Tibial nerve (tissue), 4 donors: ENCODE results near the gene ASB8. TPM values are rescaled to one million over a fixed set of nuclear protein-coding genes. Genes with fewer than 3 reads are reported as not detected.

Source experiments
- DNase-seq, 2 donors: peaks; one replicate each; pipeline ENCODE4 v3.0.0-alpha.2; 2019; ENCODE audit warnings: low spot score in 2 of 2
- H3K27ac ChIP-seq, 4 donors: fragments of 200-600 bp; sonication (generic) in 3 of 4; one replicate each; pipeline ENCODE4 v1.5.1; 2017 to 2019; ENCODE audit warnings: mild to moderate bottlenecking in 1 of 4
- H3K27me3 ChIP-seq, 2 donors: fragments of 200-600 bp; sonication (generic) in 1 of 2; one replicate each; pipeline versions ENCODE4 v1.5.1 to v1.6.0; 2017 to 2019
- H3K36me3 ChIP-seq, 3 donors: fragments of 200-600 bp; sonication (generic); one replicate each; pipeline ENCODE4 v1.5.1; 2018 to 2019
- H3K4me1 ChIP-seq, 4 donors: fragments of 200-600 bp; sonication (generic) in 3 of 4; one replicate each; pipeline ENCODE4 v1.5.1; 2017 to 2019
- H3K4me3 ChIP-seq, 4 donors: fragments of 200-600 bp; sonication (generic) in 3 of 4; one replicate each; pipeline ENCODE4 v1.5.1; 2017 to 2019; ENCODE audit warnings: mild to moderate bottlenecking in 1 of 4, moderate library complexity in 1 of 4
- H3K9me3 ChIP-seq, 4 donors: fragments of 200-600 bp; sonication (generic) in 3 of 4; one replicate each; pipeline ENCODE4 v1.5.1; 2017 to 2019
- CTCF ChIP-seq, 5 experiments: fragments of 200-600 bp in 3 of 5; fragments of 450-650 bp in 2 of 5; sonication (generic) in 3 of 5; IDR thresholded peaks; one replicate each; pipeline ENCODE4 v1.5.1; 2016 to 2019; ENCODE audit warnings: antibody characterized with exemption in 5 of 5, mild to moderate bottlenecking in 3 of 5, moderate library complexity in 2 of 5
- EP300 ChIP-seq, 2 donors: sonication (generic); formaldehyde crosslinking; IDR thresholded peaks; one replicate each; pipeline ENCODE4 v1.6.1; 2017; ENCODE audit warnings: antibody characterized with exemption in 2 of 2, mild to moderate bottlenecking in 1 of 2
- POLR2A ChIP-seq, 2 donors: fragments of 450-650 bp; IDR thresholded peaks; one replicate each; pipeline ENCODE4 v1.6.1; 2017; ENCODE audit warnings: antibody characterized with exemption in 2 of 2, mild to moderate bottlenecking in 2 of 2, moderate library complexity in 2 of 2
- WGBS, 2 donors: methylation state at CpG; one replicate each; pipeline ENCODE4 v1.1.5; 2018; 5-methylcytosine and 5-hydroxymethylcytosine counted together
- total RNA-seq, 4 donors: library from RNA; depleted of rRNA; stranded (reverse); fragments of >200 nt; gene quantifications; one replicate each; pipeline ENCODE4 v1.1.0, GENCODE V29; 2016

Gene ASB8
- 10 to 100 TPM; 25.1 to 40.2 (median 28.2) TPM for total RNA-seq

GRCh38 chr12:48157018-48157888 lies at the start of gene ASB8:
ASB8 (minus strand) TSS chr12:48157515; CDS start chr12:48153496, 4,019 bp downstream.
- TF ChIP-seq POLR2A (IDR thresholded peaks at IDR 0.05), result peak in 1 of 2 donors; percentile 65
- TF ChIP-seq CTCF (IDR thresholded peaks at IDR 0.05), result peak; percentile 22 to 80 (median 64)
- TF ChIP-seq EP300 (IDR thresholded peaks at IDR 0.05), result peak; percentile 86 to 89
- 1% methylated on average over 47 to 51 of the region's 56 CpGs for WGBS, 2 donors
- Histone ChIP-seq H3K9me3 (no peaks in the 10 kb centered on the region), H3K4me3 (peak within 1 kb of the TSS; percentile 77 to 94 (median 88)), H3K4me1 (peaks cover 0 to 39% (median 8%) of the 10 kb centered on the region in 4 donors), H3K36me3 (peaks cover 0 to 17% (median 4%) of the 10 kb centered on the region in 3 donors), H3K27ac (peak within 1 kb of the TSS; percentile 82 to 94 (median 89)), H3K27me3 (no peaks in the 10 kb centered on the region)
- DNase-seq, result peak; percentile 97

GRCh38 chr12:48203192-48203591 lies 45.9 kb upstream of the ASB8 start, which contains the start of gene OR10AD1:
OR10AD1 (minus strand) TSS chr12:48203292; CDS start chr12:48203292, 0 bp downstream.
- no peaks in the 10 kb centered on the region for H3K27me3 ChIP-seq
- peaks cover 0 to 60% (median 8%) of the 10 kb centered on the region in 4 donors for H3K9me3 ChIP-seq
- 81 to 85% methylated on average over 4 of the region's 4 CpGs for WGBS, 2 donors
- H3K4me1 ChIP-seq, result peaks cover 0 to 22% (median 8%) of the 10 kb centered on the region in 4 donors
- H3K36me3 ChIP-seq, result peaks cover 0 to 49% (median 0%) of the 10 kb centered on the region in 3 donors
- H3K4me3 ChIP-seq, result no peak within 1 kb of the TSS
- no peak for DNase-seq
- no peak within 1 kb of the TSS for H3K27ac ChIP-seq
- TF ChIP-seq EP300 (IDR thresholded peaks at IDR 0.05) (no peak), POLR2A (IDR thresholded peaks at IDR 0.05) (no peak), CTCF (IDR thresholded peaks at IDR 0.05) (no peak)

GRCh38 chr12:48202766-48203165 lies 45.5 kb upstream of the ASB8 start:
- no peak for TF ChIP-seq POLR2A (IDR thresholded peaks at IDR 0.05)
- TF ChIP-seq CTCF (IDR thresholded peaks at IDR 0.05), result no peak
- TF ChIP-seq EP300 (IDR thresholded peaks at IDR 0.05), result no peak
- peaks cover 0 to 22% (median 8%) of the 10 kb centered on the region in 4 donors for H3K4me1 ChIP-seq
- no peak overlapping the region for H3K4me3 ChIP-seq
- 92 to 95% methylated on average over 8 of the region's 8 CpGs for WGBS, 2 donors
- peaks cover 0 to 49% (median 0%) of the 10 kb centered on the region in 3 donors for H3K36me3 ChIP-seq
- no peak for DNase-seq
- no peaks in the 10 kb centered on the region for H3K27me3 ChIP-seq
- H3K9me3 ChIP-seq, result peaks cover 0 to 56% (median 6%) of the 10 kb centered on the region in 4 donors
- H3K27ac ChIP-seq, result no peak overlapping the region

- TF ChIP-seq EP300 (IDR thresholded peaks at IDR 0.05), result no peak
- TF ChIP-seq CTCF (IDR thresholded peaks at IDR 0.05), result no peak
- TF ChIP-seq POLR2A (IDR thresholded peaks at IDR 0.05), result no peak
- Histone ChIP-seq H3K4me3 (no peak overlapping the region), H3K27me3 (no peaks in the 10 kb centered on the region), H3K9me3 (peaks cover 0 to 43% (median under 1%) of the 10 kb centered on the region in 4 donors), H3K36me3 (peaks cover 0 to 44% (median 0%) of the 10 kb centered on the region in 3 donors), H3K27ac (no peak overlapping the region), H3K4me1 (peaks cover 0 to 32% (median 10%) of the 10 kb centered on the region in 4 donors)
- DNase-seq, result no peak
- WGBS, 2 donors, result 95 to 96% methylated on average over 3 of the region's 3 CpGs
Observed at GRCh38 chr12:48201516-48201915, 44.2 kb upstream of the ASB8 start.

- Histone ChIP-seq H3K4me3 (no peak overlapping the region), H3K36me3 (peaks cover 0 to 39% (median 0%) of the 10 kb centered on the region in 3 donors), H3K27me3 (no peaks in the 10 kb centered on the region), H3K27ac (no peak overlapping the region), H3K9me3 (peaks cover 0 to 39% (median 0%) of the 10 kb centered on the region in 4 donors), H3K4me1 (peaks cover 0 to 32% (median 10%) of the 10 kb centered on the region in 4 donors)
- WGBS, 2 donors, result 87 to 88% methylated on average over 3 of the region's 3 CpGs
- no peak for TF ChIP-seq EP300 (IDR thresholded peaks at IDR 0.05)
- DNase-seq, result no peak
Observed at GRCh38 chr12:48201091-48201490, 43.8 kb upstream of the ASB8 start.
